B cell (primary cell): Measurements from ENCODE around the gene TPCN2.

Experiments used
- EZH2 ChIP-seq: IDR thresholded peaks from 2 replicates; pipeline ENCODE4 v1.6.1; 2012; ENCODE audit warnings: borderline replicate concordance, low read depth, mild to moderate bottlenecking, moderate library complexity, low read length; ENCODE audit not compliant: insufficient read depth, poor library complexity, severe bottlenecking
- TF ChIP-seq, protein P1 (sequence below): fragments of 200-600 bp; IDR thresholded peaks from one replicate; pipeline ENCODE4 v1.8.0; 2022; ENCODE audit warnings: antibody characterized with exemption, mild to moderate bottlenecking

DNA sequence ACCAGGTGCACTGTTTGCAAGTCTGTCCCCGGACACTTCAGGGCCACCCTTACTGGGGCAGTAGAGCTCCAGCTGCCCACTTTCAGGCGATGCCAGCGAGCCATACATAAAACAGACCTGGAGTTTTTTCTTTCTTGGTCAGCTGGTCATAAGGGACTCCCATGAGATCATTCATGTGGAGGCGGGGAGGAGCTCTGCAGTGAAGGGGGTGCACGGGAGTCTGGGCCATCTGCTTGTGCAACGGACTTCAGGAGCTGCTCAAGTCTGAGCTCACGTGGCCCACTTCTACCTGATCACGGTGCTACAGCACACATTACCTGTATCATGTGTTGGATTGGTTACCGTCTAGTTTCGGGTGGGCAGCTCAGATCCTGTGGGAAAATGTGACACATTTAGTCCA is 26.5 kb upstream of the TPCN2 start:
- TF ChIP-seq, protein P1, sequence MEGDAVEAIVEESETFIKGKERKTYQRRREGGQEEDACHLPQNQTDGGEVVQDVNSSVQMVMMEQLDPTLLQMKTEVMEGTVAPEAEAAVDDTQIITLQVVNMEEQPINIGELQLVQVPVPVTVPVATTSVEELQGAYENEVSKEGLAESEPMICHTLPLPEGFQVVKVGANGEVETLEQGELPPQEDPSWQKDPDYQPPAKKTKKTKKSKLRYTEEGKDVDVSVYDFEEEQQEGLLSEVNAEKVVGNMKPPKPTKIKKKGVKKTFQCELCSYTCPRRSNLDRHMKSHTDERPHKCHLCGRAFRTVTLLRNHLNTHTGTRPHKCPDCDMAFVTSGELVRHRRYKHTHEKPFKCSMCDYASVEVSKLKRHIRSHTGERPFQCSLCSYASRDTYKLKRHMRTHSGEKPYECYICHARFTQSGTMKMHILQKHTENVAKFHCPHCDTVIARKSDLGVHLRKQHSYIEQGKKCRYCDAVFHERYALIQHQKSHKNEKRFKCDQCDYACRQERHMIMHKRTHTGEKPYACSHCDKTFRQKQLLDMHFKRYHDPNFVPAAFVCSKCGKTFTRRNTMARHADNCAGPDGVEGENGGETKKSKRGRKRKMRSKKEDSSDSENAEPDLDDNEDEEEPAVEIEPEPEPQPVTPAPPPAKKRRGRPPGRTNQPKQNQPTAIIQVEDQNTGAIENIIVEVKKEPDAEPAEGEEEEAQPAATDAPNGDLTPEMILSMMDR: no peak
- TF ChIP-seq EZH2: no peak
